Breast epithelium (tissue), 4 donors: ENCODE measurements around the gene MTHFD2L. TPM values are rescaled to one million over a fixed set of nuclear protein-coding genes. Genes with fewer than 3 reads are reported as not detected.

Experiments
- DNase-seq, 2 donors: peaks; one replicate each; pipeline ENCODE4 v3.0.0-alpha.2; 2019; ENCODE audit warnings: low spot score in 2 of 2
- H3K27ac ChIP-seq, 2 donors: fragments of 200-600 bp; sonication (generic) in 1 of 2; one replicate each; pipeline ENCODE4 v1.5.1; 2016 to 2019; ENCODE audit warnings: mild to moderate bottlenecking in 1 of 2
- H3K27me3 ChIP-seq, 2 donors: fragments of 200-600 bp; sonication (generic) in 1 of 2; one replicate each; pipeline versions ENCODE4 v1.5.1 to v1.6.0; 2017 to 2019; ENCODE audit warnings: control low read depth in 1 of 2, mild to moderate bottlenecking in 1 of 2
- H3K36me3 ChIP-seq: fragments of 200-600 bp; one replicate; pipeline ENCODE4 v1.5.1; 2019
- H3K4me1 ChIP-seq, 2 donors: fragments of 200-600 bp; sonication (generic); one replicate each; pipeline ENCODE4 v1.5.1; 2016 to 2019; ENCODE audit warnings: control low read depth in 1 of 2
- H3K4me3 ChIP-seq, 3 donors: fragments of 200-600 bp; sonication (generic); 1 replicate in 2 of 3; 2 replicates in 1 of 3; pipeline ENCODE4 v1.5.1; 2016 to 2019; ENCODE audit warnings: mild to moderate bottlenecking in 3 of 3, moderate library complexity in 2 of 3
- H3K9me3 ChIP-seq, 2 donors: fragments of 200-600 bp; sonication (generic) in 1 of 2; one replicate each; pipeline ENCODE4 v1.5.1; 2016 to 2019; ENCODE audit warnings: control low read depth in 1 of 2
- CTCF ChIP-seq, 3 donors: fragments of 450-650 bp; IDR thresholded peaks; one replicate each; pipeline ENCODE4 v1.5.1; 2016 to 2017; ENCODE audit warnings: antibody characterized with exemption in 3 of 3, mild to moderate bottlenecking in 3 of 3, moderate library complexity in 3 of 3
- POLR2A ChIP-seq: fragments of 450-650 bp; IDR thresholded peaks from one replicate; pipeline ENCODE4 v1.6.1; 2016; ENCODE audit warnings: antibody characterized with exemption, mild to moderate bottlenecking, moderate library complexity
- POLR2AphosphoS5 ChIP-seq, 3 donors: sonication (generic); formaldehyde crosslinking; IDR thresholded peaks; one replicate each; pipeline ENCODE4 v1.6.1; 2017; ENCODE audit warnings: antibody characterized with exemption in 3 of 3
- intact Hi-C: fragments of 100-400 bp; cut with DNase I; formaldehyde crosslinking; loops from one replicate; pipeline ENCODE4 v1.15.1; 2023; ENCODE audit warnings: low total_unique reads
- total RNA-seq, 3 donors: library from RNA; depleted of rRNA; stranded (reverse); fragments of >200 nt; gene quantifications; one replicate each; pipeline ENCODE4 v1.1.0, GENCODE V29; 2016

MTHFD2L gene
- total RNA-seq, 3 donors from 2014 or later, result 20.5 to 48.1 (median 29.2) TPM

- Histone ChIP-seq H3K4me1 (no peaks in the 10 kb centered on the region), H3K27me3 (no peaks in the 10 kb centered on the region), H3K9me3 (no peaks in the 10 kb centered on the region), H3K27ac (no peak overlapping the region), H3K4me3 (no peak overlapping the region), H3K36me3 (no peaks in the 10 kb centered on the region)
- no peak for DNase-seq
- intact Hi-C loops, result no loop called here
- TF ChIP-seq POLR2AphosphoS5 (IDR thresholded peaks at IDR 0.05) (no peak), POLR2A (no peak), CTCF (IDR thresholded peaks at IDR 0.05) (no peak)
Measured at GRCh38 chr4:74297539-74297938, 139.6 kb downstream of the MTHFD2L start.

- H3K36me3 ChIP-seq, result no peaks in the 10 kb centered on the region
- no peaks in the 10 kb centered on the region for H3K9me3 ChIP-seq
- H3K27me3 ChIP-seq, result no peaks in the 10 kb centered on the region
- TF ChIP-seq CTCF (IDR thresholded peaks at IDR 0.05) (no peak), POLR2A (no peak), POLR2AphosphoS5 (IDR thresholded peaks at IDR 0.05) (no peak)
- no peaks in the 10 kb centered on the region for H3K4me1 ChIP-seq
- no peak overlapping the region for H3K4me3 ChIP-seq
- DNase-seq, result no peak
- H3K27ac ChIP-seq, result no peak overlapping the region
- intact Hi-C loops, result no loop called here
Measured at GRCh38 chr4:74304095-74304625, 146.2 kb downstream of the MTHFD2L start.

- H3K27ac ChIP-seq, result no peak overlapping the region
- TF ChIP-seq CTCF (IDR thresholded peaks at IDR 0.05) (no peak), POLR2AphosphoS5 (IDR thresholded peaks at IDR 0.05) (no peak), POLR2A (no peak)
- no peaks in the 10 kb centered on the region for H3K9me3 ChIP-seq
- no peaks in the 10 kb centered on the region for H3K36me3 ChIP-seq
- DNase-seq, result no peak
- H3K4me3 ChIP-seq, result no peak overlapping the region
- intact Hi-C loops, result no loop called here
- H3K4me1 ChIP-seq, result no peaks in the 10 kb centered on the region
- no peaks in the 10 kb centered on the region for H3K27me3 ChIP-seq
Measured at GRCh38 chr4:74305000-74305399, 147.1 kb downstream of the MTHFD2L start.

GRCh38 chr4:74307170-74307569, 149.3 kb downstream of the MTHFD2L start:
- intact Hi-C loops, result no loop called here
- Histone ChIP-seq H3K4me1 (no peaks in the 10 kb centered on the region), H3K9me3 (no peaks in the 10 kb centered on the region), H3K27me3 (no peaks in the 10 kb centered on the region), H3K27ac (no peak overlapping the region), H3K36me3 (no peaks in the 10 kb centered on the region), H3K4me3 (no peak overlapping the region)
- no peak for TF ChIP-seq POLR2AphosphoS5 (IDR thresholded peaks at IDR 0.05)
- TF ChIP-seq POLR2A, result no peak
- no peak for TF ChIP-seq CTCF (IDR thresholded peaks at IDR 0.05)
- no peak for DNase-seq

GRCh38 chr4:74308215-74308614, 150.3 kb downstream of the MTHFD2L start, which contains the start of gene EPGN:
TSS of gene EPGN (plus strand) at chr4:74308470. CDS start at chr4:74308534, 64 bp downstream.
- TF ChIP-seq POLR2A (no peak), CTCF (IDR thresholded peaks at IDR 0.05) (no peak), POLR2AphosphoS5 (IDR thresholded peaks at IDR 0.05) (no peak)
- DNase-seq, result no peak
- Histone ChIP-seq H3K4me3 (no peak within 1 kb of the TSS), H3K36me3 (no peaks in the 10 kb centered on the region), H3K27ac (no peak within 1 kb of the TSS), H3K9me3 (no peaks in the 10 kb centered on the region), H3K27me3 (no peaks in the 10 kb centered on the region), H3K4me1 (no peaks in the 10 kb centered on the region)
- intact Hi-C loops, result no loop called here
